WTC11 (cell line): Measurements from ENCODE around the gene MAML3. TPM values are rescaled to one million over a fixed set of nuclear protein-coding genes. Genes with fewer than 3 reads are reported as not detected.
A peak's percentile ranks its signal among the peaks of the same experiment; 100 is the strongest.

ENCODE experiments used
- ATAC-seq: fragments of 200-7000 bp; cut with Tn5 transposase; 2 replicates; pipeline ENCODE4 v1.10.0; 2021; ENCODE audit warnings: mild to moderate bottlenecking, moderate library complexity
- CTCF ChIA-PET: fragments of 300-600 bp; sonication (Branson Sonifier 250); formaldehyde crosslinking; loops from one replicate; lab custom pipeline; 2021; ENCODE audit warnings: antibody characterized with exemption; lab: Charles Lee
- POLR2A ChIA-PET: fragments of 350-600 bp; sonication (Branson Sonifier 250); formaldehyde crosslinking; loops from one replicate; lab custom pipeline; 2021; ENCODE audit warnings: antibody characterized with exemption; lab: Charles Lee
- DNase-seq: peaks from one replicate; pipeline ENCODE4 v3.0.0; 2021; ENCODE audit warnings: low spot score
- H3K27ac Mint-ChIP-seq: 2 replicates; pipeline ENCODE4 v1.8.0; 2021; ENCODE audit warnings: mixed read lengths
- H3K27me3 Mint-ChIP-seq: 2 replicates; pipeline ENCODE4 v1.8.0; 2021; ENCODE audit warnings: low read depth, mild to moderate bottlenecking, moderate library complexity, mixed read lengths
- H3K36me3 Mint-ChIP-seq: 2 replicates; pipeline ENCODE4 v1.8.0; 2021; ENCODE audit warnings: mixed read lengths
- H3K4me1 Mint-ChIP-seq: 2 replicates; pipeline ENCODE4 v1.8.0; 2022; ENCODE audit warnings: mixed read lengths
- H3K4me3 Mint-ChIP-seq: 2 replicates; pipeline ENCODE4 v1.8.0; 2021; ENCODE audit warnings: mild to moderate bottlenecking, moderate library complexity, mixed read lengths
- H3K9me3 Mint-ChIP-seq: 2 replicates; pipeline ENCODE4 v1.8.0; 2021; ENCODE audit warnings: mixed read lengths
- ATF2 ChIP-seq: sonication (generic); formaldehyde crosslinking; IDR thresholded peaks from 2 replicates; pipeline ENCODE4 v1.8.1; 2022; ENCODE audit warnings: low read depth, missing genetic modification reagents, borderline replicate concordance
- ATF6 ChIP-seq: sonication (generic); formaldehyde crosslinking; IDR thresholded peaks from 2 replicates; pipeline ENCODE4 v1.8.1; 2023; ENCODE audit warnings: mild to moderate bottlenecking, missing genetic modification reagents
- EMX1 ChIP-seq: fragments of 250-450 bp; sonication (Bioruptor Pico); IDR thresholded peaks from 2 replicates; pipeline ENCODE4 v1.8.0; 2021; ENCODE audit warnings: mild to moderate bottlenecking
- FOXP1 ChIP-seq: sonication (generic); formaldehyde crosslinking; IDR thresholded peaks from 2 replicates; pipeline ENCODE4 v1.8.0; 2022; ENCODE audit warnings: missing genetic modification reagents, mild to moderate bottlenecking, moderate library complexity, borderline replicate concordance
- GRHL2 ChIP-seq: fragments of 250-450 bp; sonication (Bioruptor Pico); IDR thresholded peaks from 2 replicates; pipeline ENCODE4 v1.8.0; 2022; ENCODE audit warnings: mild to moderate bottlenecking, moderate library complexity; ENCODE audit not compliant: insufficient replicate concordance, severe bottlenecking
- KAT7 ChIP-seq: sonication (generic); formaldehyde crosslinking; IDR thresholded peaks from 2 replicates; pipeline ENCODE4 v1.8.1; 2023; ENCODE audit warnings: missing genetic modification reagents, mild to moderate bottlenecking, borderline replicate concordance
- NFE2L1 ChIP-seq: sonication (generic); formaldehyde crosslinking; IDR thresholded peaks from 2 replicates; pipeline ENCODE4 v1.8.1; 2023; ENCODE audit warnings: missing genetic modification reagents
- NR1H2 ChIP-seq: sonication (generic); formaldehyde crosslinking; IDR thresholded peaks from 2 replicates; pipeline ENCODE4 v1.9.0; 2021; ENCODE audit warnings: mild to moderate bottlenecking, moderate library complexity, missing genetic modification reagents
- PRDM15 ChIP-seq: sonication (generic); formaldehyde crosslinking; IDR thresholded peaks from 2 replicates; pipeline ENCODE4 v1.8.0; 2022; ENCODE audit warnings: missing genetic modification reagents
- RORB ChIP-seq: fragments of 250-450 bp; sonication (Bioruptor Pico); IDR thresholded peaks from 2 replicates; pipeline ENCODE4 v1.9.0; 2021; ENCODE audit warnings: mild to moderate bottlenecking
- SMAD4 ChIP-seq: sonication (generic); formaldehyde crosslinking; IDR thresholded peaks from 2 replicates; pipeline ENCODE4 v1.8.0; 2022; ENCODE audit warnings: mild to moderate bottlenecking, missing genetic modification reagents
- ZBTB21 ChIP-seq: sonication (generic); formaldehyde crosslinking; IDR thresholded peaks from 2 replicates; pipeline ENCODE4 v1.8.1; 2023; ENCODE audit warnings: mild to moderate bottlenecking, missing genetic modification reagents, borderline replicate concordance
- ZNF121 ChIP-seq: sonication (generic); formaldehyde crosslinking; IDR thresholded peaks from 2 replicates; pipeline ENCODE4 v1.8.0; 2023; ENCODE audit warnings: missing genetic modification reagents
- ZNF138 ChIP-seq: sonication (generic); formaldehyde crosslinking; conservative IDR thresholded peaks from 2 replicates; pipeline ENCODE4 v1.8.1; 2022; ENCODE audit warnings: mild to moderate bottlenecking, moderate library complexity, missing genetic modification reagents
- ZNF232 ChIP-seq: sonication (generic); formaldehyde crosslinking; IDR thresholded peaks from 2 replicates; pipeline ENCODE4 v1.8.0; 2022; ENCODE audit warnings: mild to moderate bottlenecking, missing genetic modification reagents
- ZNF416 ChIP-seq: fragments of 250-450 bp; sonication (Bioruptor Pico); IDR thresholded peaks from 2 replicates; pipeline ENCODE4 v1.9.0; 2021; ENCODE audit warnings: mild to moderate bottlenecking, inconsistent platforms
- total RNA-seq: library from RNA; stranded (reverse); gene quantifications from 3 replicates; pipeline ENCODE4 v1.2.3, GENCODE V29; 2021
- TF ChIP-seq, protein P1 (sequence below): sonication (generic); formaldehyde crosslinking; IDR thresholded peaks from 2 replicates; pipeline ENCODE4 v1.8.0; 2022; ENCODE audit warnings: mild to moderate bottlenecking, missing genetic modification reagents
- TF ChIP-seq, protein P2 (sequence below): fragments of 250-450 bp; sonication (Bioruptor Pico); IDR thresholded peaks from 2 replicates; pipeline ENCODE4 v1.9.0; 2021; ENCODE audit warnings: moderate library complexity, mild to moderate bottlenecking, inconsistent platforms, borderline replicate concordance

Gene MAML3
- total RNA-seq, 1 experiment from 2014 or later, result 7.4 TPM

- peaks cover 79% of the 10 kb centered on the region for H3K4me1 Mint-ChIP-seq
- DNase-seq, result no peak
- H3K27me3 Mint-ChIP-seq, result no peaks in the 10 kb centered on the region
- no peak for ATAC-seq
- no peaks in the 10 kb centered on the region for H3K36me3 Mint-ChIP-seq
- TF ChIP-seq RORB (no peak), KAT7 (CRISPR knock-in tag) (no peak), SMAD4 (CRISPR knock-in tag) (no peak)
- TF ChIP-seq, all 79 proteins: peak for 0
- Mint-ChIP-seq H3K27ac (no peak overlapping the region; the same call in 1 of the 2 replicates), H3K4me3 (no peak overlapping the region), H3K9me3 (no peaks in the 10 kb centered on the region)
- ChIA-PET POLR2A (no interaction called here), CTCF (no interaction called here)
Observed at GRCh38 chr4:140085881-140086280, 68.1 kb downstream of the MAML3 start.

DNA sequence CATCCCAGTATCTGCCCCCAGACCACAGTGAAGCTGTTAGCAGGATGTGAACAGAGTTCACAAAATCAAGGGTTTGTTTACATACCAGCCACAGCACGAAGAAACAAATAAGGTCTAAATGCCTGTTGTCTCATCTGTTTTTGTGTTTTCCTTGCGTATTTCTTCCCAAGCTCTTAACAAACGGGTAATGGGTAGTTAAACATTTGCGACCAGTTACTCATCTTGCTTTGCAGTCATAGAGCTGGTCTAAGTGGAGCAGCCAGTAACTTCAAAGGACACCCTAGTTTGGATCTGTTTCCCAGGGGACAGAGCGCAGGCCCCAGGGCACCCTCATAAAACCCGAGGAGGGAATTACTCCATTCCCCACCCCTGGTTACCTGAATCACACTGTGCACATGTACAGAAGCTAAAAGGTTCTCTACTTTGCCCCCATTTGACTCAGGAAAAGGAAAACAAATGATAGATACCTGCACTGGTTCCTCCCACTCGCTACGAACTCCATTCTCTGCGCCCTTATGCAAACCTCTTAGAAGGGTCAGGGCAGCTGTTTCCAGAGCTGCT lies 68.8 kb downstream of the MAML3 start:
- Mint-ChIP-seq H3K27me3 (no peaks in the 10 kb centered on the region), H3K36me3 (no peaks in the 10 kb centered on the region), H3K9me3 (no peaks in the 10 kb centered on the region), H3K4me1 (peaks cover 77% of the 10 kb centered on the region), H3K27ac (peak overlapping the region; percentile 57), H3K4me3 (no peak overlapping the region)
- ATAC-seq (no peak; the same call in 1 of the 2 replicates), DNase-seq (no peak)
- ChIA-PET CTCF (no interaction called here), POLR2A (interaction anchor here (0.6 kb wide), 1 partner anchor 9 kb away, joined by 3 read pairs; no protein-coding TSS in a partner anchor)
- TF ChIP-seq ZNF138 (CRISPR knock-in tag) (no peak), PRDM15 (CRISPR knock-in tag) (no peak), ZBTB21 (CRISPR knock-in tag) (no peak), NFE2L1 (CRISPR knock-in tag) (no peak)
- TF ChIP-seq, protein P1, sequence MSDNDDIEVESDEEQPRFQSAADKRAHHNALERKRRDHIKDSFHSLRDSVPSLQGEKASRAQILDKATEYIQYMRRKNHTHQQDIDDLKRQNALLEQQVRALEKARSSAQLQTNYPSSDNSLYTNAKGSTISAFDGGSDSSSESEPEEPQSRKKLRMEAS (CRISPR knock-in tag), result no peak
- TF ChIP-seq, all 79 proteins: peak for 0

DNA sequence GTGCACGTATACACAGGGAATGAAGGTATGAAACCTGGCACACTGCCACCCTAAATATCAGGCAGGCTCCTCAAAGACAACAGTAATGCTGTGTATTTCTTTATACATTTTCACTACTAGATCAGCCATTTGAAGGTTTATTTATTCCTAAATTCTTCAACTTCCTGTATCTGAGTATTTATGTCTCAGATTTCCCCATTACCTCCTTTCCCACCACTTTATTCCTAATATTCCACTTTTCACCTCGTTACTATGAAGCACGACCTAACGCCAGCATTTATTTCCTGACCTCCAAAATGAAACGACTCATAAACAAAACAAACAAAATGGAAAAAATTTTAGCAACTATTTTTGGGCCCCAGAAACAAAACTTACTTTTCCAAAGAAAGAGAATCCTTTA lies 69.6 kb downstream of the MAML3 start:
- Mint-ChIP-seq H3K4me1 (peaks cover 78% of the 10 kb centered on the region), H3K36me3 (no peaks in the 10 kb centered on the region), H3K27ac (no peak overlapping the region), H3K27me3 (no peaks in the 10 kb centered on the region)
- TF ChIP-seq ZNF121, result no peak
- TF ChIP-seq ATF6 (CRISPR knock-in tag), result no peak
- TF ChIP-seq, all 79 proteins: peak for 0
- ATAC-seq (no peak), DNase-seq (no peak)
- ChIA-PET POLR2A (no interaction called here), CTCF (no interaction called here)
- Mint-ChIP-seq H3K9me3 (no peaks in the 10 kb centered on the region), H3K4me3 (no peak overlapping the region)

GRCh38 chr4:140082391-140082755 lies 71.6 kb downstream of the MAML3 start:
- H3K9me3 Mint-ChIP-seq, result no peaks in the 10 kb centered on the region
- H3K36me3 Mint-ChIP-seq, result no peaks in the 10 kb centered on the region
- DNase-seq, result no peak
- no peak overlapping the region for H3K4me3 Mint-ChIP-seq
- peak overlapping the region; percentile 88 for H3K27ac Mint-ChIP-seq
- CTCF ChIA-PET, result interaction anchor here (0.7 to 2.6 kb wide), 2 partner anchors 25 to 30 kb away, joined by 4 to 7 read pairs; no protein-coding TSS in a partner anchor
- POLR2A ChIA-PET, result interaction anchor here (0.6 to 1.0 kb wide), 3 partner anchors 36 to 68 kb away, joined by 3 read pairs; no protein-coding TSS in a partner anchor
- no peaks in the 10 kb centered on the region for H3K27me3 Mint-ChIP-seq
- peaks cover 81% of the 10 kb centered on the region for H3K4me1 Mint-ChIP-seq
- ATAC-seq, result peak; percentile 17
- TF ChIP-seq ZNF232 (CRISPR knock-in tag), result no peak
- TF ChIP-seq ZNF416 (CRISPR knock-in tag), result no peak
- no peak for TF ChIP-seq EMX1 (CRISPR knock-in tag)
- TF ChIP-seq FOXP1 (CRISPR knock-in tag), result no peak
- no peak for TF ChIP-seq NR1H2 (CRISPR knock-in tag)
- no peak for TF ChIP-seq ATF6 (CRISPR knock-in tag)
- TF ChIP-seq ATF2 (CRISPR knock-in tag), result no peak
- TF ChIP-seq, protein P2, sequence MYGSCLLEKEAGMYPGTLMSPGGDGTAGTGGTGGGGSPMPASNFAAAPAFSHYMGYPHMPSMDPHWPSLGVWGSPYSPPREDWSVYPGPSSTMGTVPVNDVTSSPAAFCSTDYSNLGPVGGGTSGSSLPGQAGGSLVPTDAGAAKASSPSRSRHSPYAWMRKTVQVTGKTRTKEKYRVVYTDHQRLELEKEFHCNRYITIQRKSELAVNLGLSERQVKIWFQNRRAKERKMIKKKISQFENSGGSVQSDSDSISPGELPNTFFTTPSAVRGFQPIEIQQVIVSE (CRISPR knock-in tag), result no peak
- TF ChIP-seq GRHL2 (CRISPR knock-in tag), result no peak
